ENCODE results near the gene CFHR4.

The CFHR4 gene

DNA sequence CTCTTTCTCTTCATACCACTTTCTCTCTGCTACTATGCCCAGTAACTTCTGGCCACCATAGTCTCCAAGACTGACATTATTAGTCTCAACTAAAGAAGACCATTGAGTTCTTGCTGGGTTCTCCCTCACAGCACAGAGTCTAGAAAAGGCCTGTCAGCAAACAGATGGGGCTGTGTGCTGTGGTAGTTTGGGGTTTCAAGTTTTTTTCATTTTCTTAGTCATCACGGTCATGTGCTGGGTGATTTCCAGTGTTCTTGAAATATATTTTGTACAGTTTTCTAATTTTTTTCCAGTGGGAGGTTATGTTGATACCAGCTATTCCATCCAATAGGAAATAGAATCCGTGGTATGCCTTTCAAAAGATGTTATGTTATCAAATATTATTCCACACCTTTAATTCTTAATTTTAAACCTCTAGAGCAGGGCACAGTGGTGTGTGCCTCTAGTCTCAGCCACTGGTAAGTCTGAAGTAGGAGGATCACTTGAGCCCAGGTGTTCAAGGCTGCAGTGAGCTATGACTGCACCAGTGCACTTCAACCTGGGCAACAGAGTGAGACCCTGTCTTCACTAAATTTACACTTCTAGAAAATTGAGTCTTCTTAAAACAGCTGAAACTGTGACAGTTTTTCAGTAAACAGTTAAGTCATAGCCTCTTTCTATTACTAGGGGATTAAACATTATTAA lies 64.0 kb downstream of the CFHR4 start:
- TF ChIP-seq, protein P1, sequence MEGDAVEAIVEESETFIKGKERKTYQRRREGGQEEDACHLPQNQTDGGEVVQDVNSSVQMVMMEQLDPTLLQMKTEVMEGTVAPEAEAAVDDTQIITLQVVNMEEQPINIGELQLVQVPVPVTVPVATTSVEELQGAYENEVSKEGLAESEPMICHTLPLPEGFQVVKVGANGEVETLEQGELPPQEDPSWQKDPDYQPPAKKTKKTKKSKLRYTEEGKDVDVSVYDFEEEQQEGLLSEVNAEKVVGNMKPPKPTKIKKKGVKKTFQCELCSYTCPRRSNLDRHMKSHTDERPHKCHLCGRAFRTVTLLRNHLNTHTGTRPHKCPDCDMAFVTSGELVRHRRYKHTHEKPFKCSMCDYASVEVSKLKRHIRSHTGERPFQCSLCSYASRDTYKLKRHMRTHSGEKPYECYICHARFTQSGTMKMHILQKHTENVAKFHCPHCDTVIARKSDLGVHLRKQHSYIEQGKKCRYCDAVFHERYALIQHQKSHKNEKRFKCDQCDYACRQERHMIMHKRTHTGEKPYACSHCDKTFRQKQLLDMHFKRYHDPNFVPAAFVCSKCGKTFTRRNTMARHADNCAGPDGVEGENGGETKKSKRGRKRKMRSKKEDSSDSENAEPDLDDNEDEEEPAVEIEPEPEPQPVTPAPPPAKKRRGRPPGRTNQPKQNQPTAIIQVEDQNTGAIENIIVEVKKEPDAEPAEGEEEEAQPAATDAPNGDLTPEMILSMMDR (conservative IDR thresholded peaks at IDR 0.05; ENCODE audit: low read depth, low read length) = no peak
- DNase-seq (ENCODE audit: low read depth) = no peak
- no peak overlapping the region for H3K4me3 ChIP-seq (ENCODE audit: low read length)

DNA sequence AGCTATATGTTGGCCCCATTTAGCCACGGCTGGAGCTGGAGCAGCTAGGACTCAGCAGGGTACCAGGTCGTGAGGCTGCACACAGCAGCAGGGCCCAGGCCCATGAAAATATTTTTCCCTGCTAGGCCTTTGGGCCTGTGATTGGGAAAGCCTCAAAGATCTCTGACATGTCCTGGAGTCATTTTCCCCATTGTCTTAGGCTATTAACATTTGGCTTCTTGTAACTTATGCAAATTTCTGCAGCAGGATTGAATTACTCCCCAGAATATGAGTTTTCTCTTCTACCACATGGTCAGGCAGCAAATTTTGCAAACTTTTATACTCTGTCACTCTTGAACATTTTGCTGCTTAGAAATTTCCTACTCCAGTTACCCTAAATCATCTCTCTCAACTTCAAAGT lies 66.9 kb downstream of the CFHR4 start:
- no peak overlapping the region for H3K4me3 ChIP-seq (ENCODE audit: low read length)
- no peak for DNase-seq (ENCODE audit: low read depth)
- TF ChIP-seq, protein P1 (conservative IDR thresholded peaks at IDR 0.05; ENCODE audit: low read depth, low read length) = no peak

DNA sequence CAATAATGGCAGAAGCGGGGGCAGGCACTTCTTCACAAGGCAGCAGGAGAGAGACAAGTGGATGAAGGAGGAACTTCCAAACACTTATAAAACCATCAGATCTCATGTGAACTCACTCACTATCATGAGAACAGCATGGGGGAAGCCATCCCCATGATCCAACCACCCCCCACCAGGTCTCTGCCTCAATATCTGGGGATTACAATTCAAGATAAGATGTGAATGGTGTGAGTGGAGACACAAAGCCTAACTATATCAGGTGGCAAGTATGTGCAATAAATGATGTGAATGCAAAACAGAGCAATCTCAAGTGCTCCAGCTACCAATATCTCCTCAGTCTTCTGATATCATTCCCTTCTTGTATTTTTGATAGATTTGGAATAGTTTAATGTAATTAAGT lies 68.1 kb downstream of the CFHR4 start:
- H3K4me3 ChIP-seq (ENCODE audit: low read length) = no peak overlapping the region
- no peak for DNase-seq (ENCODE audit: low read depth)
- TF ChIP-seq, protein P1 (conservative IDR thresholded peaks at IDR 0.05; ENCODE audit: low read depth, low read length) = no peak

DNA sequence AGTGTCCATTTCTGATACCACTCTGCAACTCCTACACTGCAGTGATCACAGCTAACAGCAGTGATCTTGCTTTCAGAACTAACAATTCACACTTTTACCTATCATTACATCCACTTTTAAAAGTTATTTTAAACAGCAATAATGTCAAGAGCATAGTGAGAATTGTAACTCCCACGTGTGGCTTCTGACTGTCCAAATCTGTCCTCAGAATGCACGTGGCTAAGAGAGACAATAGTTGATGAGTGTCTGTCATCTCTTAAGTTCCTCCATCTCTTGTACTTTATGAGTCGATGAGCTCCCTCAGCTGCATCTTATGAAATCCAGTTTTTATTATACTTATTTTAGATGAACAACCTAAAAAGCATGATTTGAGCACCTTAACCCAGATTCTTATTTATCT lies 73.0 kb downstream of the CFHR4 start:
- H3K4me3 ChIP-seq (ENCODE audit: low read length) = no peak overlapping the region
- TF ChIP-seq, protein P1 (conservative IDR thresholded peaks at IDR 0.05; ENCODE audit: low read depth, low read length) = no peak
- no peak for DNase-seq (ENCODE audit: low read depth)
